SKM-1 (cell line): Measurements from ENCODE around the gene CLVS2.

Experiments
- DNase-seq: peaks from one replicate; lab custom pipeline; 2025; ENCODE audit not compliant: unreplicated experiment; lab: John Stamatoyannopoulos, UW

Gene CLVS2

GRCh38 chr6:123024976-123025375 lies 28.9 kb downstream of the CLVS2 start:
- DNase-seq = no peak

- no peak for DNase-seq
These were observed 31.4 kb downstream of the CLVS2 start for GRCh38 chr6:123027408-123027807.

- no peak for DNase-seq
These were observed 32.2 kb downstream of the CLVS2 start for GRCh38 chr6:123028263-123028662.

GRCh38 chr6:123030282-123030681 lies 34.2 kb downstream of the CLVS2 start:
- no peak for DNase-seq

- DNase-seq = no peak
These were observed 40.6 kb downstream of the CLVS2 start for GRCh38 chr6:123036648-123037047.

GRCh38 chr6:123039431-123039830 lies 43.4 kb downstream of the CLVS2 start:
- DNase-seq = no peak

GRCh38 chr6:123042401-123042800 lies 46.4 kb downstream of the CLVS2 start:
- DNase-seq = no peak

GRCh38 chr6:123044341-123044860 lies 48.4 kb downstream of the CLVS2 start:
- DNase-seq = no peak

- DNase-seq = no peak
These were observed 57.7 kb downstream of the CLVS2 start for GRCh38 chr6:123053602-123054225.

- DNase-seq = no peak
These were observed 59.2 kb downstream of the CLVS2 start for GRCh38 chr6:123055256-123055655.

- no peak for DNase-seq
These were observed 66.6 kb downstream of the CLVS2 start for GRCh38 chr6:123062670-123063069.

- no peak for DNase-seq
These were observed 68.0 kb downstream of the CLVS2 start for GRCh38 chr6:123064038-123064437.

GRCh38 chr6:123074616-123075015 lies 78.6 kb downstream of the CLVS2 start:
- no peak for DNase-seq

- DNase-seq = no peak
These were observed 89.4 kb downstream of the CLVS2 start for GRCh38 chr6:123085403-123085802.

- DNase-seq = no peak
These were observed 93.2 kb downstream of the CLVS2 start for GRCh38 chr6:123089226-123089625.

GRCh38 chr6:123091091-123091895 lies 95.3 kb downstream of the CLVS2 start:
- DNase-seq = no peak

- DNase-seq = no peak
These were observed 95.8 kb downstream of the CLVS2 start for GRCh38 chr6:123091896-123092271.

- DNase-seq = no peak
These were observed 98.8 kb downstream of the CLVS2 start for GRCh38 chr6:123094795-123095194.

GRCh38 chr6:123105561-123105960 lies 109.5 kb downstream of the CLVS2 start:
- DNase-seq = no peak

GRCh38 chr6:123116370-123116769 lies 120.3 kb downstream of the CLVS2 start:
- DNase-seq = no peak

GRCh38 chr6:123117145-123117908 lies 121.3 kb downstream of the CLVS2 start:
- no peak for DNase-seq

- no peak for DNase-seq
These were observed 122.8 kb downstream of the CLVS2 start for GRCh38 chr6:123118811-123119210.
